Naive B cell (primary cell): ENCODE data around the gene PCDHGA3. TPM values are rescaled to one million over a fixed set of nuclear protein-coding genes. Genes with fewer than 3 reads are reported as not detected.
"Not testable (repeated sequence)": the region's sequence is repeated elsewhere in the genome, so short reads cannot be mapped to it uniquely, and the experiment has no call there.

Experiments used
- ATAC-seq, 2 donors: fragments of 150-1000 bp; cut with Tn5 transposase; 2 replicates each; pipeline ENCODE4 v1.10.0; 2021; ENCODE audit warnings: low read depth in 2 of 2, mild to moderate bottlenecking in 2 of 2, moderate library complexity in 2 of 2
- DNase-seq: peaks from one replicate; pipeline ENCODE4 v3.0.0; 2022
- H3K27ac Mint-ChIP-seq, 6 donors: one replicate each; pipeline ENCODE4 v1.8.0; 2020 to 2022; ENCODE audit warnings: mild to moderate bottlenecking in 6 of 6, mixed read lengths in 6 of 6, moderate library complexity in 5 of 6, inconsistent platforms in 2 of 6
- H3K27me3 Mint-ChIP-seq, 3 donors: one replicate each; pipeline ENCODE4 v1.8.0; 2021 to 2022; ENCODE audit warnings: mixed read lengths in 3 of 3, mild to moderate bottlenecking in 1 of 3
- H3K36me3 Mint-ChIP-seq, 2 donors: one replicate each; pipeline ENCODE4 v1.8.0; 2020 to 2022; ENCODE audit warnings: mixed read lengths in 2 of 2, inconsistent platforms in 1 of 2, mild to moderate bottlenecking in 1 of 2
- H3K4me1 Mint-ChIP-seq, 3 donors: one replicate each; pipeline ENCODE4 v1.8.0; 2020 to 2022; ENCODE audit warnings: mixed read lengths in 3 of 3, inconsistent platforms in 1 of 3, mild to moderate bottlenecking in 1 of 3, moderate library complexity in 1 of 3
- H3K4me3 Mint-ChIP-seq, 8 donors: one replicate each; pipeline ENCODE4 v1.8.0; 2020 to 2022; ENCODE audit warnings: mild to moderate bottlenecking in 8 of 8, mixed read lengths in 8 of 8, moderate library complexity in 8 of 8, inconsistent platforms in 2 of 8
- H3K9me3 Mint-ChIP-seq, 7 donors: one replicate each; pipeline ENCODE4 v1.8.0; 2020 to 2022; ENCODE audit warnings: mixed read lengths in 7 of 7, mild to moderate bottlenecking in 5 of 7, inconsistent platforms in 2 of 7, moderate library complexity in 1 of 7
- polyA plus RNA-seq, 6 donors: library from polyadenylated mRNA; unstranded; fragments of 300-500 nt; fragmentation: Illumina TruSeq; gene quantifications; one replicate each; pipeline ENCODE4 v1.2.3, GENCODE V29; 2021; ENCODE audit warnings: low read depth in 6 of 6

PCDHGA3 gene
- polyA plus RNA-seq, 6 donors from 2014 or later, result not detected

DNA sequence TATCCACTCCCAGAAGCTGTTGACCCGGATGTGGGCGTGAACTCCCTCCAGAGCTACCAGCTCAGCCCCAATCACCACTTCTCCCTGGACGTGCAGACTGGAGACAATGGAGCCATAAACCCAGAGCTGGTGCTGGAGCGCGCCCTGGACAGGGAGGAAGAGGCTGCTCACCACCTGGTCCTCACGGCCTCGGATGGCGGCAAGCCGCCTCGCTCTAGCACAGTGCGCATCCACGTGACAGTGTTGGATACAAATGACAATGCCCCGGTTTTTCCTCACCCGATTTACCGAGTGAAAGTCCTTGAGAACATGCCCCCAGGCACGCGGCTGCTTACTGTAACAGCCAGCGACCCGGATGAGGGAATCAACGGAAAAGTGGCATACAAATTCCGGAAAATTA, 49.6 kb downstream of the PCDHGA3 start:
- peaks cover 4 to 70% (median 37%) of the 10 kb centered on the region in 7 donors for H3K9me3 Mint-ChIP-seq
- ATAC-seq, result no peak
- H3K4me3 Mint-ChIP-seq, result peak overlapping the region in 1 of 8 donors; percentile 12
- peak overlapping the region in 2 of 6 donors; percentile 47 to 79 for H3K27ac Mint-ChIP-seq
- H3K4me1 Mint-ChIP-seq, result peaks cover 0 to 4% (median 0%) of the 10 kb centered on the region in 3 donors
- no peak for DNase-seq
- peaks cover 24 to 30% of the 10 kb centered on the region in 2 donors for H3K36me3 Mint-ChIP-seq
- peaks cover 55 to 75% (median 57%) of the 10 kb centered on the region in 3 donors for H3K27me3 Mint-ChIP-seq

DNA sequence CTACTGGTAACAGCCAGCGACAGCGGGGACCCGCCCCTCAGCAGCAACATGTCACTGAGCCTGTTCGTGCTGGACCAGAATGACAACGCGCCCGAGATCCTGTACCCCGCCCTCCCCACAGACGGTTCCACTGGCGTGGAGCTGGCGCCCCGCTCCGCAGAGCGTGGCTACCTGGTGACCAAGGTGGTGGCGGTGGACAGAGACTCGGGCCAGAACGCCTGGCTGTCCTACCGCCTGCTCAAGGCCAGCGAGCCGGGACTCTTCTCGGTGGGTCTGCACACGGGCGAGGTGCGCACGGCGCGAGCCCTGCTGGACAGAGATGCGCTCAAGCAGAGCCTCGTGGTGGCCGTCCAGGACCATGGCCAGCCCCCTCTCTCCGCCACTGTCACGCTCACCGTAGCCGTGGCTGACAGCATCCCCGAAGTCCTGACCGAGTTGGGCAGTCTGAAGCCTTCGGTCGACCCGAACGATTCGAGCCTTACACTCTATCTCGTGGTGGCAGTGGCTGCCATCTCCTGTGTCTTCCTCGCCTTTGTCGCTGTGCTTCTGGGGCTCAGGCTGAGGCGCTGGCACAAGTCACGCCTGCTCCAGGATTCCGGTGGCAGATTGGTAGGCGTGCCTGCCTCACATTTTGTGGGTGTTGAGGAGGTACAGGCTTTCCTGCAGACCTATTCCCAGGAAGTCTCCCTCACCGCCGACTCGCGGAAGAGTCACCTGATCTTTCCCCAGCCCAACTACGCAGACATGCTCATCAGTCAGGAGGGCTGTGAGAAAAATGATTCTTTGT, 51.0 kb downstream of the PCDHGA3 start:
- peak overlapping the region in 1 of 8 donors; percentile 16 for H3K4me3 Mint-ChIP-seq
- ATAC-seq, H3K4me1 Mint-ChIP-seq, DNase-seq: not testable (repeated sequence)
- peaks cover 4 to 71% (median 38%) of the 10 kb centered on the region in 7 donors for H3K9me3 Mint-ChIP-seq
- peak overlapping the region in 2 of 6 donors; percentile 24 to 79 for H3K27ac Mint-ChIP-seq
- peaks cover 16 to 21% of the 10 kb centered on the region in 2 donors for H3K36me3 Mint-ChIP-seq
- H3K27me3 Mint-ChIP-seq, result peaks cover 52 to 75% (median 55%) of the 10 kb centered on the region in 3 donors

Other genes starting within 250 kb of the PCDHGA3 start
- under 1 TPM in 1 of 6 donors, not detected in 5; 0.13 TPM for gene PCDHB2, start 249.2 kb upstream of the PCDHGA3 start, polyA plus RNA-seq
- gene PCDHB3, start 243.4 kb upstream of the PCDHGA3 start, polyA plus RNA-seq, result not detected
- not detected for gene PCDHB4, start 222.0 kb upstream of the PCDHGA3 start, polyA plus RNA-seq
- gene PCDHB5, start 208.6 kb upstream of the PCDHGA3 start, polyA plus RNA-seq, result under 1 TPM in 2 of 6 donors, not detected in 4; 0.08 to 0.43 TPM
- gene PCDHB6, start 193.8 kb upstream of the PCDHGA3 start, polyA plus RNA-seq, result not detected
- not detected for gene PCDHB7, start 171.2 kb upstream of the PCDHGA3 start, polyA plus RNA-seq
- not detected for gene PCDHB8, start 166.0 kb upstream of the PCDHGA3 start, polyA plus RNA-seq
- gene PCDHB16, start 161.4 kb upstream of the PCDHGA3 start, polyA plus RNA-seq, result not detected
- gene PCDHB9, start 156.7 kb upstream of the PCDHGA3 start, polyA plus RNA-seq, result not detected
- not detected for gene PCDHB10, start 151.5 kb upstream of the PCDHGA3 start, polyA plus RNA-seq
- gene PCDHB11, start 144.2 kb upstream of the PCDHGA3 start, polyA plus RNA-seq, result not detected
- gene PCDHB12, start 135.1 kb upstream of the PCDHGA3 start, polyA plus RNA-seq, result not detected
- gene PCDHB13, start 129.9 kb upstream of the PCDHGA3 start, polyA plus RNA-seq, result not detected
- gene PCDHB14, start 120.5 kb upstream of the PCDHGA3 start, polyA plus RNA-seq, result not detected
- gene PCDHB15, start 98.4 kb upstream of the PCDHGA3 start, polyA plus RNA-seq, result not detected
- under 1 TPM in 1 of 6 donors, not detected in 5; 0.20 TPM for gene SLC25A2, start 39.8 kb upstream of the PCDHGA3 start, polyA plus RNA-seq
- gene TAF7, start 23.0 kb upstream of the PCDHGA3 start, polyA plus RNA-seq, result 100 to 1,000 TPM; 270 to 315 (median 285) TPM
- gene PCDHGA1, start 13.3 kb upstream of the PCDHGA3 start, polyA plus RNA-seq, result not detected
- gene PCDHGA2, start 5.1 kb upstream of the PCDHGA3 start, polyA plus RNA-seq, result not detected
- not detected for gene PCDHGB1, start 6.3 kb downstream of the PCDHGA3 start, polyA plus RNA-seq
- gene PCDHGA4, start 11.2 kb downstream of the PCDHGA3 start, polyA plus RNA-seq, result under 1 TPM in 2 of 6 donors, not detected in 4; 0.14 to 0.16 TPM
- under 1 TPM in 3 of 6 donors, not detected in 3; 0.27 to 0.82 (median 0.74) TPM for gene PCDHGB2, start 16.2 kb downstream of the PCDHGA3 start, polyA plus RNA-seq
- gene PCDHGA5, start 20.3 kb downstream of the PCDHGA3 start, polyA plus RNA-seq, result under 1 TPM in 1 of 6 donors, not detected in 5; 0.10 TPM
- under 1 TPM in 1 of 6 donors, not detected in 5; 0.21 TPM for gene PCDHGB3, start 26.4 kb downstream of the PCDHGA3 start, polyA plus RNA-seq
- under 1 TPM in 1 of 6 donors, not detected in 5; 0.08 TPM for gene PCDHGA6, start 30.1 kb downstream of the PCDHGA3 start, polyA plus RNA-seq
- gene PCDHGA7, start 38.9 kb downstream of the PCDHGA3 start, polyA plus RNA-seq, result not detected
- under 1 TPM in 1 of 6 donors, not detected in 5; 0.15 TPM for gene PCDHGB4, start 43.9 kb downstream of the PCDHGA3 start, polyA plus RNA-seq
- not detected for gene PCDHGA8, start 48.8 kb downstream of the PCDHGA3 start, polyA plus RNA-seq
- under 1 TPM in 3 of 6 donors, not detected in 3; 0.12 to 0.27 (median 0.20) TPM for gene PCDHGB5, start 54.1 kb downstream of the PCDHGA3 start, polyA plus RNA-seq
- gene PCDHGA9, start 58.9 kb downstream of the PCDHGA3 start, polyA plus RNA-seq, result under 1 TPM in 1 of 6 donors, not detected in 5; 0.25 TPM
- gene PCDHGB6, start 64.2 kb downstream of the PCDHGA3 start, polyA plus RNA-seq, result under 1 TPM in 2 of 6 donors, not detected in 4; 0.11 to 0.17 TPM
- under 1 TPM in 1 of 6 donors, not detected in 5; 0.05 TPM for gene PCDHGA10, start 69.2 kb downstream of the PCDHGA3 start, polyA plus RNA-seq
- gene PCDHGB7, start 73.8 kb downstream of the PCDHGA3 start, polyA plus RNA-seq, result not detected
- not detected for gene PCDHGA11, start 77.2 kb downstream of the PCDHGA3 start, polyA plus RNA-seq
- gene PCDHGA12, start 86.7 kb downstream of the PCDHGA3 start, polyA plus RNA-seq, result under 1 TPM in 3 of 6 donors, not detected in 3; 0.09 to 0.16 (median 0.11) TPM
- under 1 TPM in 3 of 6 donors, not detected in 3; 0.35 to 0.86 (median 0.61) TPM for gene PCDHGC3, start 132.1 kb downstream of the PCDHGA3 start, polyA plus RNA-seq
- not detected for gene PCDHGC4, start 141.2 kb downstream of the PCDHGA3 start, polyA plus RNA-seq
- not detected for gene PCDHGC5, start 145.3 kb downstream of the PCDHGA3 start, polyA plus RNA-seq